Loucy (cell line): ENCODE data around the gene TRMU.

Source experiments
- H2AFZ ChIP-seq: fragments of 200-600 bp; sonication (generic); 2 replicates; pipeline ENCODE4 v1.6.0; 2016; ENCODE audit warnings: antibody characterized with exemption, mild to moderate bottlenecking, low read length, moderate library complexity
- H3F3A ChIP-seq: fragments of 200-600 bp; 2 replicates; pipeline ENCODE4 v1.6.0; 2016; ENCODE audit warnings: antibody characterized with exemption, low read depth, mild to moderate bottlenecking
- H3K27me3 ChIP-seq: fragments of 200-600 bp; sonication (generic); 2 replicates; pipeline ENCODE4 v1.6.1; 2014; ENCODE audit warnings: low read length, mild to moderate bottlenecking; ENCODE audit not compliant: insufficient read depth, poor library complexity, severe bottlenecking
- H3K36me3 ChIP-seq: fragments of 200-600 bp; sonication (generic); 2 replicates; pipeline ENCODE4 v1.6.1; 2016; ENCODE audit warnings: low read length; ENCODE audit not compliant: insufficient read depth
- H3K4me1 ChIP-seq: fragments of 200-600 bp; sonication (generic); 2 replicates; pipeline ENCODE4 v1.5.1; 2014; ENCODE audit warnings: low read length, mild to moderate bottlenecking; ENCODE audit not compliant: insufficient read depth, poor library complexity, severe bottlenecking
- H3K4me2 ChIP-seq: fragments of 200-600 bp; sonication (generic); 2 replicates; pipeline ENCODE4 v1.6.0; 2014; ENCODE audit warnings: antibody characterized with exemption, low read length, low read depth, mild to moderate bottlenecking; ENCODE audit not compliant: poor library complexity, severe bottlenecking
- H3K4me3 ChIP-seq: fragments of 200-600 bp; sonication (generic); 2 replicates; pipeline ENCODE4 v1.5.1; 2014; ENCODE audit warnings: low read length, mild to moderate bottlenecking, mixed read lengths; ENCODE audit not compliant: poor library complexity, severe bottlenecking
- H3K79me2 ChIP-seq: fragments of 200-600 bp; sonication (generic); 2 replicates; pipeline ENCODE4 v1.6.1; 2014; ENCODE audit warnings: low read length; ENCODE audit not compliant: insufficient read depth
- H3K9ac ChIP-seq: fragments of 200-600 bp; sonication (generic); 2 replicates; pipeline ENCODE4 v1.6.0; 2014; ENCODE audit warnings: mild to moderate bottlenecking, low read depth, low read length, moderate library complexity; ENCODE audit not compliant: poor library complexity, severe bottlenecking
- H3K9me2 ChIP-seq: fragments of 200-600 bp; sonication (generic); replicated peaks from 2 replicates; pipeline ENCODE4 v1.6.1; 2016; ENCODE audit warnings: low read depth, low read length, mixed read lengths
- H3K9me3 ChIP-seq: fragments of 200-600 bp; sonication (generic); 2 replicates; pipeline ENCODE4 v1.6.1; 2014; ENCODE audit warnings: mild to moderate bottlenecking, antibody characterized with exemption, low read length, low read depth; ENCODE audit not compliant: insufficient read depth
- H4K20me1 ChIP-seq: fragments of 200-600 bp; sonication (generic); 2 replicates; pipeline ENCODE4 v1.6.0; 2014; ENCODE audit warnings: antibody characterized with exemption, low read length, mild to moderate bottlenecking; ENCODE audit not compliant: insufficient read depth, poor library complexity, severe bottlenecking
- EZH2phosphoT487 ChIP-seq: fragments of 200-600 bp; IDR thresholded peaks from 2 replicates; pipeline ENCODE4 v1.6.1; 2018; ENCODE audit warnings: antibody characterized with exemption, mild to moderate bottlenecking, moderate library complexity, borderline replicate concordance
- TF ChIP-seq, protein P1 (sequence below): fragments of 200-600 bp; sonication (generic); conservative IDR thresholded peaks from 2 replicates; pipeline ENCODE4 v1.5.1; 2014; ENCODE audit warnings: mild to moderate bottlenecking, antibody characterized with exemption, low read length

TRMU gene

DNA sequence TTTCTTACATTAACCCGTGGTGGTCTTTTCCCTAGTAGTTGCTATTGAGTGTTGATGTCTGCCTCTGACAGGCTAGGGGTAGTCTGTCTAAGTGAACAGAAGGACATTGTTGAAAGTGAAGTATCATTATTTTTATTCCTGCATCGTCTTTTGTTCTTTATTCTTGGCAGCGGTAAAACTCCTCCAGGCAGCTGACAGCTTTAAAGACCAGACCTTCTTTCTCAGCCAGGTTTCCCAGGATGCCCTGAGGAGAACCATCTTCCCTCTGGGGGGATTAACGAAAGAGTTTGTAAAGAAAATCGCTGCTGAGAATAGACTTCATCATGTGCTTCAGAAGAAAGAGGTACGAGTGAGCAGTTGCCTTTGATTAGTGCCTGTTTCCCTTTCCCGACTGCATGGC, 14.6 kb downstream of the TRMU start:
- no peaks in the 10 kb centered on the region for H3K9me2 ChIP-seq
- H3K9ac ChIP-seq = no peak overlapping the region
- H3K4me2 ChIP-seq = no peak overlapping the region
- H3K36me3 ChIP-seq = peaks cover 91% of the 10 kb centered on the region; the same call in 1 of the 2 replicates
- H2AFZ ChIP-seq = no peak overlapping the region
- H3F3A ChIP-seq = no peaks in the 10 kb centered on the region
- TF ChIP-seq, protein P1, sequence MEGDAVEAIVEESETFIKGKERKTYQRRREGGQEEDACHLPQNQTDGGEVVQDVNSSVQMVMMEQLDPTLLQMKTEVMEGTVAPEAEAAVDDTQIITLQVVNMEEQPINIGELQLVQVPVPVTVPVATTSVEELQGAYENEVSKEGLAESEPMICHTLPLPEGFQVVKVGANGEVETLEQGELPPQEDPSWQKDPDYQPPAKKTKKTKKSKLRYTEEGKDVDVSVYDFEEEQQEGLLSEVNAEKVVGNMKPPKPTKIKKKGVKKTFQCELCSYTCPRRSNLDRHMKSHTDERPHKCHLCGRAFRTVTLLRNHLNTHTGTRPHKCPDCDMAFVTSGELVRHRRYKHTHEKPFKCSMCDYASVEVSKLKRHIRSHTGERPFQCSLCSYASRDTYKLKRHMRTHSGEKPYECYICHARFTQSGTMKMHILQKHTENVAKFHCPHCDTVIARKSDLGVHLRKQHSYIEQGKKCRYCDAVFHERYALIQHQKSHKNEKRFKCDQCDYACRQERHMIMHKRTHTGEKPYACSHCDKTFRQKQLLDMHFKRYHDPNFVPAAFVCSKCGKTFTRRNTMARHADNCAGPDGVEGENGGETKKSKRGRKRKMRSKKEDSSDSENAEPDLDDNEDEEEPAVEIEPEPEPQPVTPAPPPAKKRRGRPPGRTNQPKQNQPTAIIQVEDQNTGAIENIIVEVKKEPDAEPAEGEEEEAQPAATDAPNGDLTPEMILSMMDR = no peak
- TF ChIP-seq EZH2phosphoT487 = no peak
- no peak overlapping the region for H3K4me3 ChIP-seq
- peaks cover 6% of the 10 kb centered on the region for H4K20me1 ChIP-seq
- H3K79me2 ChIP-seq = no peaks in the 10 kb centered on the region
- no peaks in the 10 kb centered on the region for H3K27me3 ChIP-seq
- H3K4me1 ChIP-seq = peaks cover 13% of the 10 kb centered on the region
- H3K9me3 ChIP-seq = no peaks in the 10 kb centered on the region

DNA sequence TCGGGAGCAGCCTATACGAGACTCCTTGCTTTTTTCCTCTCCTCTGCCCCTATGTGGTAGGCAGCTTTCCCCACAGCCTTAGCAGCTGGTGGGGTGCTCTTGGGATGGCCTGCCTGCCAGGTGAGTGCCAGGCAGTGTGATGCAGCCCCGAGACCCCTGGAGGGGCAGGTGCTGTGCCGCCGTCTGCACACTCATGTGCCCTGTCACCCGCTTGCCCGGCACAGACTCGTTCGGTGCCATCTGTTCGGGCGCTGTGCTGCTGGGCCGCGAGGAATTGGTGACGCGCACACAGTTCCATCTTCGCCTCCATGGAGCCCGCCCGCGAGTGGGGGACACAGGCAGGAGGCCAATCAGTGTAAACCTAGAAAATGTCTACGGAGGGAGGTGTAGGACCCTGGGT, 15.1 kb downstream of the TRMU start:
- Histone ChIP-seq H3K4me1 (peaks cover 13% of the 10 kb centered on the region), H3F3A (no peaks in the 10 kb centered on the region), H3K36me3 (peaks cover 90% of the 10 kb centered on the region; the same call in 1 of the 2 replicates), H2AFZ (no peak overlapping the region), H3K27me3 (no peaks in the 10 kb centered on the region), H3K79me2 (no peaks in the 10 kb centered on the region), H4K20me1 (peaks cover 6% of the 10 kb centered on the region), H3K9me3 (no peaks in the 10 kb centered on the region), H3K4me3 (no peak overlapping the region), H3K9me2 (no peaks in the 10 kb centered on the region), H3K9ac (no peak overlapping the region), H3K4me2 (no peak overlapping the region)
- no peak for TF ChIP-seq EZH2phosphoT487
- TF ChIP-seq, protein P1 = no peak

- Histone ChIP-seq H3K4me3 (no peak overlapping the region), H3K9me3 (no peaks in the 10 kb centered on the region), H3K36me3 (peaks cover 89% of the 10 kb centered on the region; the same call in 1 of the 2 replicates), H4K20me1 (peaks cover 6% of the 10 kb centered on the region), H3K79me2 (no peaks in the 10 kb centered on the region), H3K4me1 (peaks cover 13% of the 10 kb centered on the region), H2AFZ (no peak overlapping the region), H3K9me2 (no peaks in the 10 kb centered on the region), H3K4me2 (no peak overlapping the region), H3F3A (no peaks in the 10 kb centered on the region), H3K27me3 (no peaks in the 10 kb centered on the region), H3K9ac (no peak overlapping the region)
- TF ChIP-seq EZH2phosphoT487 = no peak
- TF ChIP-seq, protein P1 = no peak
These were observed 15.7 kb downstream of the TRMU start for GRCh38 chr22:46351131-46351735.
